GM12878 (cell line): ENCODE data around the gene SGPP2. TPM values are rescaled to one million over a fixed set of nuclear protein-coding genes. Genes with fewer than 3 reads are reported as not detected.

Source experiments
- ATAC-seq: fragments of 200-7000 bp; cut with Tn5 transposase; 3 replicates; pipeline ENCODE4 v1.9.1; 2020; ENCODE audit warnings: mild to moderate bottlenecking, moderate library complexity
- BruUV-seq: library from RNA; stranded (reverse); fragments of 400-500 nt; replicated peaks from 2 replicates; lab custom pipeline; 2021; lab: Mats Ljungman, UMichigan
- CTCF ChIA-PET: fragments of 300-600 bp; sonication (Branson Sonifier 250); formaldehyde crosslinking; extraction: SDS; loops from one replicate; lab custom pipeline; 2021; ENCODE audit warnings: inconsistent platforms; lab: Yijun Ruan, JAX
- POLR2A ChIA-PET: fragments of 350-600 bp; formaldehyde crosslinking; extraction: SDS; loops from one replicate; lab custom pipeline; 2021; ENCODE audit warnings: inconsistent platforms; lab: Charles Lee
- RAD21 ChIA-PET: fragments of 300-600 bp; sonication (Branson Sonifier 250); formaldehyde crosslinking; loops from one replicate; lab custom pipeline; 2023; ENCODE audit warnings: antibody characterized with exemption; ENCODE audit not compliant: unreplicated experiment; lab: Charles Lee
- SMC1A ChIA-PET: fragments of 300-600 bp; sonication (Branson Sonifier 250); formaldehyde crosslinking; loops from one replicate; lab custom pipeline; 2023; ENCODE audit not compliant: unreplicated experiment, uncharacterized antibody; lab: Charles Lee
- DNase-seq: peaks from one replicate; pipeline ENCODE4 v3.0.0-alpha.2; 2011; ENCODE audit warnings: low read depth, low spot score
- FAIRE-seq: peaks from 3 replicates; lab custom pipeline; 2011; peaks lifted over from hg19 to GRCh38; lab: Jason Lieb, UNC
- H2AFZ ChIP-seq: 2 replicates; pipeline ENCODE4 v1.6.0; 2011; ENCODE audit warnings: low read depth, low read length, control low read depth; ENCODE audit not compliant: control insufficient read depth
- H3K27ac ChIP-seq: 2 replicates; pipeline ENCODE4 v1.5.1; 2011; ENCODE audit warnings: control low read depth; ENCODE audit not compliant: control insufficient read depth, insufficient read depth
- H3K27me3 ChIP-seq, 2 experiments: replicated peaks in 1 of 2; 2 replicates each; pipeline versions ENCODE4 v1.6.0 to v1.6.1; 2011; ENCODE audit warnings: low read length in 1 of 2; ENCODE audit not compliant: control insufficient read depth in 2 of 2, insufficient read depth in 2 of 2
- H3K36me3 ChIP-seq, 2 experiments: 2 replicates each; pipeline ENCODE4 v1.5.1; 2011; ENCODE audit warnings: low read length in 1 of 2; ENCODE audit not compliant: control insufficient read depth in 2 of 2, insufficient read depth in 2 of 2
- H3K4me1 ChIP-seq: 2 replicates; pipeline ENCODE4 v1.6.1; 2011; ENCODE audit warnings: mild to moderate bottlenecking, low read length, moderate library complexity, mixed read lengths; ENCODE audit not compliant: control insufficient read depth, insufficient read depth
- H3K4me2 ChIP-seq: 2 replicates; pipeline ENCODE4 v1.6.0; 2011; ENCODE audit warnings: control low read depth; ENCODE audit not compliant: control insufficient read depth, insufficient read depth
- H3K4me3 ChIP-seq: fragments of 200-600 bp; sonication (generic); 2 replicates; pipeline ENCODE4 v1.5.1; 2016
- H3K79me2 ChIP-seq: 2 replicates; pipeline ENCODE4 v1.6.0; 2011; ENCODE audit warnings: low read length; ENCODE audit not compliant: control insufficient read depth, insufficient read depth
- H3K9ac ChIP-seq: 2 replicates; pipeline ENCODE4 v1.8.0; 2011; ENCODE audit warnings: low read length, control low read depth, mixed read lengths; ENCODE audit not compliant: control insufficient read depth, insufficient read depth
- H3K9me3 ChIP-seq: replicated peaks from 3 replicates; pipeline ENCODE4 v1.5.1; 2011; ENCODE audit warnings: mild to moderate bottlenecking, low read length; ENCODE audit not compliant: control insufficient read depth, insufficient read depth
- H4K20me1 ChIP-seq: 2 replicates; pipeline ENCODE4 v1.6.0; 2011; ENCODE audit not compliant: control insufficient read depth, insufficient read depth
- ATF7 ChIP-seq: fragments of 450-650 bp; IDR thresholded peaks from 2 replicates; pipeline ENCODE4 v1.6.1; 2016; ENCODE audit warnings: low read depth, mild to moderate bottlenecking
- CBFB ChIP-seq: IDR thresholded peaks from 2 replicates; pipeline ENCODE4 v1.6.1; 2016; ENCODE audit warnings: antibody characterized with exemption, low read depth
- HDAC2 ChIP-seq: fragments of 200-600 bp; sonication (generic); IDR thresholded peaks from 2 replicates; pipeline ENCODE4 v1.6.1; 2017
- IRF4 ChIP-seq: IDR thresholded peaks from 2 replicates; pipeline ENCODE4 v1.6.1; 2011; ENCODE audit warnings: low read depth, low read length
- JUNB ChIP-seq: IDR thresholded peaks from 2 replicates; pipeline ENCODE4 v1.6.1; 2016; ENCODE audit warnings: antibody characterized with exemption, mild to moderate bottlenecking
- MTA3 ChIP-seq: IDR thresholded peaks from 2 replicates; pipeline ENCODE4 v1.6.1; 2012; ENCODE audit warnings: low read length, inconsistent platforms, borderline replicate concordance
- NFYA ChIP-seq: IDR thresholded peaks from 2 replicates; pipeline ENCODE4 v1.6.1; 2011; ENCODE audit warnings: low read depth, mild to moderate bottlenecking, low read length, improper control_type of control experiment, borderline replicate concordance
- PAX8 ChIP-seq: fragments of 450-650 bp; IDR thresholded peaks from 2 replicates; pipeline ENCODE4 v1.6.1; 2017; ENCODE audit warnings: mild to moderate bottlenecking, moderate library complexity
- RELA ChIP-seq: fragments of 450-650 bp; IDR thresholded peaks from 2 replicates; pipeline ENCODE4 v1.8.0; 2014; ENCODE audit warnings: borderline replicate concordance; ENCODE audit not compliant: partially characterized antibody
- RFX5 ChIP-seq: IDR thresholded peaks from 2 replicates; pipeline ENCODE4 v1.6.1; 2011; ENCODE audit warnings: low read depth, low read length, improper control_type of control experiment
- ZNF217 ChIP-seq: fragments of 450-650 bp; IDR thresholded peaks from 2 replicates; pipeline ENCODE4 v1.6.1; 2017; ENCODE audit warnings: antibody characterized with exemption, mild to moderate bottlenecking
- ZNF384 ChIP-seq: IDR thresholded peaks from 2 replicates; pipeline ENCODE4 v1.6.1; 2012; ENCODE audit warnings: low read depth, mild to moderate bottlenecking, low read length, improper control_type of control experiment, borderline replicate concordance
- ZNF687 ChIP-seq: fragments of 450-650 bp; IDR thresholded peaks from 2 replicates; pipeline ENCODE4 v1.6.1; 2017; ENCODE audit warnings: mild to moderate bottlenecking, moderate library complexity
- in situ Hi-C: fragments of 300-500 bp; cut with MboI; formaldehyde crosslinking; loops from 9 replicates; pipeline ENCODE4 v1.14.3; 2018; ENCODE audit warnings: mixed read lengths
- intact Hi-C: fragments of 100-400 bp; cut with micrococcal nuclease; formaldehyde crosslinking; loops from one replicate; pipeline ENCODE4 v1.14.2; 2022; ENCODE audit not compliant: unreplicated experiment
- polyA plus RNA-seq, 11 experiments: library from polyadenylated mRNA; depleted of rRNA in 4 of 11; unstranded in 6 of 11; stranded (reverse) in 5 of 11; fragments of >200 nt; fragmentation: Nextera tagmentation in 4 of 11; fragmentation: Illumina TruSeq in 1 of 11; extraction: Ambion mirVana in 4 of 11; extraction: Trizol in 1 of 11; gene quantifications; 1 replicate in 1 of 11; 2 replicates in 10 of 11; pipeline versions ENCODE4 v1.2.1 to v1.2.3, GENCODE V29; 2011 to 2016; ENCODE audit warnings: inconsistent platforms in 2 of 11, missing spikeins in 2 of 11, low read depth in 1 of 11
- total RNA-seq, 4 experiments: library from RNA; depleted of rRNA in 3 of 4; stranded (reverse); fragments of >200 nt in 3 of 4; fragmentation: Illumina TruSeq in 1 of 4; extraction: Trizol in 1 of 4; gene quantifications; 2 replicates each; pipeline versions ENCODE4 v1.2.1 to v1.2.3, GENCODE V29; 2013 to 2021
- TF ChIP-seq, protein P1 (sequence below): fragments of 450-650 bp; IDR thresholded peaks from 2 replicates; pipeline ENCODE4 v1.6.1; 2017; ENCODE audit warnings: antibody characterized with exemption, mild to moderate bottlenecking, moderate library complexity

SGPP2 gene
- total and polyA plus RNA-seq, 10 of the 15 experiments (the other 5 are each of a cell fraction or from before 2014, with no cell fraction given) = 3.5 to 84.9 (median 13.1) TPM

- TF ChIP-seq, protein P1, sequence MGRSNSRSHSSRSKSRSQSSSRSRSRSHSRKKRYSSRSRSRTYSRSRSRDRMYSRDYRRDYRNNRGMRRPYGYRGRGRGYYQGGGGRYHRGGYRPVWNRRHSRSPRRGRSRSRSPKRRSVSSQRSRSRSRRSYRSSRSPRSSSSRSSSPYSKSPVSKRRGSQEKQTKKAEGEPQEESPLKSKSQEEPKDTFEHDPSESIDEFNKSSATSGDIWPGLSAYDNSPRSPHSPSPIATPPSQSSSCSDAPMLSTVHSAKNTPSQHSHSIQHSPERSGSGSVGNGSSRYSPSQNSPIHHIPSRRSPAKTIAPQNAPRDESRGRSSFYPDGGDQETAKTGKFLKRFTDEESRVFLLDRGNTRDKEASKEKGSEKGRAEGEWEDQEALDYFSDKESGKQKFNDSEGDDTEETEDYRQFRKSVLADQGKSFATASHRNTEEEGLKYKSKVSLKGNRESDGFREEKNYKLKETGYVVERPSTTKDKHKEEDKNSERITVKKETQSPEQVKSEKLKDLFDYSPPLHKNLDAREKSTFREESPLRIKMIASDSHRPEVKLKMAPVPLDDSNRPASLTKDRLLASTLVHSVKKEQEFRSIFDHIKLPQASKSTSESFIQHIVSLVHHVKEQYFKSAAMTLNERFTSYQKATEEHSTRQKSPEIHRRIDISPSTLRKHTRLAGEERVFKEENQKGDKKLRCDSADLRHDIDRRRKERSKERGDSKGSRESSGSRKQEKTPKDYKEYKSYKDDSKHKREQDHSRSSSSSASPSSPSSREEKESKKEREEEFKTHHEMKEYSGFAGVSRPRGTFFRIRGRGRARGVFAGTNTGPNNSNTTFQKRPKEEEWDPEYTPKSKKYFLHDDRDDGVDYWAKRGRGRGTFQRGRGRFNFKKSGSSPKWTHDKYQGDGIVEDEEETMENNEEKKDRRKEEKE = no peak
- TF ChIP-seq RFX5 (no peak), ZNF384 (no peak), ATF7 (no peak), MTA3 (no peak), CBFB (no peak)
These were observed 82.0 kb downstream of the SGPP2 start (continued) for GRCh38 chr2:222506230-222506935.

- no peak overlapping the region for H3K4me3 ChIP-seq
- no peak for FAIRE-seq
- no peak overlapping the region for H3K9ac ChIP-seq
- peaks cover 0 to 1% of the 10 kb centered on the region in 2 experiments; a peak in 2 of 4 replicates for H3K36me3 ChIP-seq
- RAD21 ChIA-PET = no interaction called here
- POLR2A ChIA-PET = no interaction called here
- H4K20me1 ChIP-seq = no peaks in the 10 kb centered on the region
- in situ Hi-C loops (no loop called here), intact Hi-C loops (no loop called here)
- CTCF ChIA-PET = no interaction called here
- SMC1A ChIA-PET = no interaction called here
- no peaks in the 10 kb centered on the region for H3K79me2 ChIP-seq
- H3K4me1 ChIP-seq = no peaks in the 10 kb centered on the region
- no peak overlapping the region for H3K27ac ChIP-seq
- no TSS peak for BruUV-seq
- no peak overlapping the region for H2AFZ ChIP-seq
- DNase-seq = no peak
- no peak overlapping the region for H3K4me2 ChIP-seq
- no peak for ATAC-seq
- peaks cover 5% of the 10 kb centered on the region; the same call in 2 of the 3 replicates for H3K9me3 ChIP-seq
- no peaks in the 10 kb centered on the region for H3K27me3 ChIP-seq
- TF ChIP-seq ZNF687 (no peak), RELA (no peak), PAX8 (no peak), NFYA (no peak), HDAC2 (no peak), JUNB (no peak), IRF4 (no peak), ZNF217 (no peak)
- TF ChIP-seq, protein P1 = no peak
These were observed 90.6 kb downstream of the SGPP2 start for GRCh38 chr2:222514901-222515300.
